HS-5 (cell line): ENCODE measurements around the gene C11orf86.

ENCODE experiments used
- DNase-seq: peaks from one replicate; pipeline ENCODE4 v3.0.0-alpha.2; 2012; ENCODE audit warnings: low read depth

Gene C11orf86

DNA sequence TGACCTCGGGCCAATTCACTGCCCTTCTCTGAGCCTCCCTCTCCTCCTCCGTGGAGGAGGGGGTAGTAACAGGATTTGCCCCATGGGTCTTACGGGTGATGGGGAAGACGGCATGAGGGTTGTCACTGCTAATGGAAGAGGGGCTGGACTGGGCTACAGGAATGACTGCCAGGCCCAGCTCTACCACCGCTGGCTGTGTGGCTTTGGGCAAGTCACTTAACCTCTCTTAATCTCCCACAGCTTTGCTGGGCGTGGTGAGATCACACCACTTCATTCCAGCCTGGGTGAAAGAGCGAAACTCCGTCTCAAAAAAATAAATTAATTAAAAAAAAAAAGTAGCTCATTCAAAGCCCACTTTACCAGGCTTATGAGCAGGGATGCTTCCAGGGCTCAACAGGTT lies 50.6 kb downstream of the C11orf86 start:
- DNase-seq = no peak
